Breast epithelium (tissue), 3 donors: ENCODE results near the gene TRIM65.

ENCODE experiments used
- CTCF ChIP-seq, 3 donors: fragments of 450-650 bp; IDR thresholded peaks; one replicate each; pipeline ENCODE4 v1.5.1; 2016 to 2017; ENCODE audit warnings: antibody characterized with exemption in 3 of 3, mild to moderate bottlenecking in 3 of 3, moderate library complexity in 3 of 3
- POLR2A ChIP-seq: fragments of 450-650 bp; IDR thresholded peaks from one replicate; pipeline ENCODE4 v1.6.1; 2016; ENCODE audit warnings: antibody characterized with exemption, mild to moderate bottlenecking, moderate library complexity
- POLR2AphosphoS5 ChIP-seq, 3 donors: sonication (generic); formaldehyde crosslinking; IDR thresholded peaks; one replicate each; pipeline ENCODE4 v1.6.1; 2017; ENCODE audit warnings: antibody characterized with exemption in 3 of 3

GRCh38 chr17:75920045-75920560 lies 23.4 kb upstream of the TRIM65 start:
- no peak for TF ChIP-seq POLR2A
- no peak for TF ChIP-seq CTCF (IDR thresholded peaks at IDR 0.05)
- TF ChIP-seq POLR2AphosphoS5 (IDR thresholded peaks at IDR 0.05), result no peak
